MM.1S (cell line): ENCODE results near the gene NOL9.

Experiments used
- EZH2 ChIP-seq: fragments of 300-600 bp; sonication (generic); optimal IDR thresholded peaks from 2 replicates; pipeline ENCODE3; 2017; ENCODE audit warnings: low read depth, mild to moderate bottlenecking, antibody characterized with exemption, low read length, mixed read lengths
- EZH2phosphoT487 ChIP-seq: fragments of 300-600 bp; sonication (generic); IDR thresholded peaks from 2 replicates; pipeline ENCODE4 v1.6.1; 2018; ENCODE audit warnings: antibody characterized with exemption, low read length
- TF ChIP-seq, protein P1 (sequence below): fragments of 300-600 bp; sonication (generic); IDR thresholded peaks from 2 replicates; pipeline ENCODE4 v1.5.1; 2016; ENCODE audit warnings: antibody characterized with exemption, low read length, mixed read lengths

- TF ChIP-seq, protein P1, sequence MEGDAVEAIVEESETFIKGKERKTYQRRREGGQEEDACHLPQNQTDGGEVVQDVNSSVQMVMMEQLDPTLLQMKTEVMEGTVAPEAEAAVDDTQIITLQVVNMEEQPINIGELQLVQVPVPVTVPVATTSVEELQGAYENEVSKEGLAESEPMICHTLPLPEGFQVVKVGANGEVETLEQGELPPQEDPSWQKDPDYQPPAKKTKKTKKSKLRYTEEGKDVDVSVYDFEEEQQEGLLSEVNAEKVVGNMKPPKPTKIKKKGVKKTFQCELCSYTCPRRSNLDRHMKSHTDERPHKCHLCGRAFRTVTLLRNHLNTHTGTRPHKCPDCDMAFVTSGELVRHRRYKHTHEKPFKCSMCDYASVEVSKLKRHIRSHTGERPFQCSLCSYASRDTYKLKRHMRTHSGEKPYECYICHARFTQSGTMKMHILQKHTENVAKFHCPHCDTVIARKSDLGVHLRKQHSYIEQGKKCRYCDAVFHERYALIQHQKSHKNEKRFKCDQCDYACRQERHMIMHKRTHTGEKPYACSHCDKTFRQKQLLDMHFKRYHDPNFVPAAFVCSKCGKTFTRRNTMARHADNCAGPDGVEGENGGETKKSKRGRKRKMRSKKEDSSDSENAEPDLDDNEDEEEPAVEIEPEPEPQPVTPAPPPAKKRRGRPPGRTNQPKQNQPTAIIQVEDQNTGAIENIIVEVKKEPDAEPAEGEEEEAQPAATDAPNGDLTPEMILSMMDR, result no peak
- TF ChIP-seq EZH2phosphoT487, result no peak
- no peak for TF ChIP-seq EZH2
These were observed 53.6 kb downstream of the NOL9 start for GRCh38 chr1:6500544-6501278.
